Prostate gland (tissue), 2 donors: ENCODE results near the gene BTBD9.

Experiments used
- CTCF ChIP-seq, 4 experiments: fragments of 200-600 bp in 2 of 4; fragments of 450-650 bp in 2 of 4; sonication (generic) in 2 of 4; IDR thresholded peaks; 1 replicate in 3 of 4; 2 replicates in 1 of 4; pipeline ENCODE4 v1.5.1; 2016 to 2019; ENCODE audit warnings: antibody characterized with exemption in 4 of 4, mild to moderate bottlenecking in 2 of 4, moderate library complexity in 2 of 4
- POLR2A ChIP-seq: fragments of 450-650 bp; IDR thresholded peaks from one replicate; pipeline ENCODE4 v1.6.1; 2016; ENCODE audit warnings: antibody characterized with exemption, mild to moderate bottlenecking
- POLR2AphosphoS5 ChIP-seq: sonication (generic); formaldehyde crosslinking; IDR thresholded peaks from one replicate; pipeline ENCODE4 v1.6.1; 2017; ENCODE audit warnings: antibody characterized with exemption

DNA sequence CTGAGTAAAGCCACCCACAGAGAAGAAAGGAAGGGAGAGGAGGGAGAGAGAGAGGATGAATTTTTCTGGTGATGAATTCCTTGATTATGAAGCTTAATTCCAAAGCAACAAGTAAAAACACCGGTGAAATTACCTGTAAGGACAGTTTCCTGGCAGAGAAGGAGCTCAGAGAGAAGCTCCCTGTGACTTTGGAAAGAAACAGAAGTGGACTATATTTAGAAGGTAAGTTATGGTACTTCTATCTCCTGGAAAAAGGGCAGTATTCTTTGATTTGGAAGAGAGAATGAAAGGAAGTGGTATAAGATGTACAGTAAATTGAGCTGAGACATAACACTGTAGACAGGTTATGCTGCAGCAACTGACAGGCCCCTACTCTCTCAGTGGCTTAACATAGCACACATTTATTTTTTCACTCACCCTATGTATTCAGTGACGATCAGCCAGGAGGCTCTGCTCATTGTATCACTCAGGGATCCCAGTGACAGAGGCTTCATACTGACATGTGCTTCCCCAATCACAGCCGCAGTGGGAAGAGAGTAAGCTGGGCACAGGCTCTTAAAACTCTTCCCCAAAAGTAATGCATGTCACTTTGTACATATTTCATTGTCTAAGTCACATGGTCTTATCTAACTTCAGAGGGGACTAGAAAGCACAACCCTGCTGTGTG is 349.5 kb downstream of the BTBD9 start:
- no peak for TF ChIP-seq CTCF (IDR thresholded peaks at IDR 0.05)
- TF ChIP-seq POLR2A, result no peak
- TF ChIP-seq POLR2AphosphoS5, result no peak
